Suprapubic skin (tissue), 4 donors: ENCODE measurements around the gene ST6GALNAC4. TPM values are rescaled to one million over a fixed set of nuclear protein-coding genes. Genes with fewer than 3 reads are reported as not detected.

ENCODE experiments used
- DNase-seq, 2 donors: peaks; one replicate each; pipeline ENCODE4 v3.0.0-alpha.2; 2019; ENCODE audit warnings: low spot score in 2 of 2
- H3K27ac ChIP-seq: fragments of 200-600 bp; sonication (generic); one replicate; pipeline ENCODE4 v1.5.1; 2019
- H3K27me3 ChIP-seq: fragments of 200-600 bp; sonication (generic); one replicate; pipeline ENCODE4 v1.5.1; 2019
- H3K36me3 ChIP-seq: fragments of 200-600 bp; sonication (generic); one replicate; pipeline ENCODE4 v1.5.1; 2019
- H3K4me1 ChIP-seq: fragments of 200-600 bp; sonication (generic); one replicate; pipeline ENCODE4 v1.5.1; 2019
- H3K4me3 ChIP-seq: fragments of 200-600 bp; sonication (generic); one replicate; pipeline ENCODE4 v1.5.1; 2019; ENCODE audit warnings: mild to moderate bottlenecking
- H3K9me3 ChIP-seq: fragments of 200-600 bp; sonication (generic); one replicate; pipeline ENCODE4 v1.5.1; 2019
- EP300 ChIP-seq: sonication (generic); formaldehyde crosslinking; IDR thresholded peaks from one replicate; pipeline ENCODE4 v1.6.1; 2017; ENCODE audit warnings: antibody characterized with exemption
- POLR2A ChIP-seq, 2 donors: fragments of 450-650 bp; IDR thresholded peaks; one replicate each; pipeline ENCODE4 v1.6.1; 2017; ENCODE audit warnings: antibody characterized with exemption in 2 of 2, mild to moderate bottlenecking in 2 of 2, moderate library complexity in 2 of 2
- POLR2AphosphoS5 ChIP-seq, 3 donors: sonication (generic); formaldehyde crosslinking; IDR thresholded peaks; one replicate each; pipeline ENCODE4 v1.6.1; 2017; ENCODE audit warnings: antibody characterized with exemption in 3 of 3
- WGBS: methylation state at CpG from one replicate; pipeline ENCODE4 v1.1.5; 2018; 5-methylcytosine and 5-hydroxymethylcytosine counted together
- total RNA-seq, 4 donors: library from RNA; depleted of rRNA; stranded (reverse); fragments of >200 nt; gene quantifications; one replicate each; pipeline ENCODE4 v1.1.0, GENCODE V29; 2016
- TF ChIP-seq, protein P1 (sequence below), 2 donors: fragments of 200-600 bp in 1 of 2; fragments of 450-650 bp in 1 of 2; sonication (generic) in 1 of 2; IDR thresholded peaks; one replicate each; pipeline ENCODE4 v1.5.1; 2016 to 2019; ENCODE audit warnings: antibody characterized with exemption in 2 of 2, mild to moderate bottlenecking in 1 of 2, moderate library complexity in 1 of 2

ST6GALNAC4 gene
- total RNA-seq, 4 donors from 2014 or later, result 14.6 to 25.2 (median 20.2) TPM

DNA sequence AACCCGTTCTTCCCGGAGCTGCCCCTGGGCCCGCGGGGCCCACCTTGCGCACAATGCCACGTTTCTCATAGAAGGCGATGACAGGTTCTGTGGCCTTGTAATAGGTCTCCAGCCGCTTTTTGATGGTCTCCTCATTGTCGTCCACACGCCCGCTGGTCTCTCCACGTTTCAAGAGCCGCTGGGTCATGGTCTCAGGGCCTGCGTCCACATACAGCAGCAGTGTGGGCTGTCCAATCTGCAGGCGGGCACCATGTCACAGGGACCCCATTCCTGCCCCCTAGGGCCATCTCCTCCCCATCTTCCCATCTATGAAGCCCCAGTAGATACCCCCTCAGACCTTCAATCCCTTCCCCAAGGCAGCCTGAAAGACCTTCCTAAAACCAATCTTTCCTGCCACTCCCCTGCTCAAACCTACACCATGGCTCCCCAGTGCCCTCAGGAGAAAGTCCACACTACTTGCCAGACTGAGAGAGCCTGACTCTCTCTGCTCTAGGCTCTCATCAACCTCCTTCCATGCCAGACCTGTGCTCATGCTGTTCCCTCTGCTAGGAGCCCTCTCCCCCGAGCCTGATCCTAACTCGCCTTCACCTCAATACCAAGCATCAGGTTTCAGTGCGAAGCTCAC, 48.5 kb downstream of the ST6GALNAC4 start:
- Histone ChIP-seq H3K4me1 (peaks cover 3% of the 10 kb centered on the region), H3K9me3 (no peaks in the 10 kb centered on the region), H3K27me3 (no peaks in the 10 kb centered on the region), H3K4me3 (no peak overlapping the region), H3K27ac (no peak overlapping the region), H3K36me3 (peaks cover 26% of the 10 kb centered on the region)
- no peak for DNase-seq
- TF ChIP-seq POLR2AphosphoS5 (IDR thresholded peaks at IDR 0.05) (no peak), POLR2A (IDR thresholded peaks at IDR 0.05) (no peak), EP300 (no peak)
- TF ChIP-seq, protein P1, sequence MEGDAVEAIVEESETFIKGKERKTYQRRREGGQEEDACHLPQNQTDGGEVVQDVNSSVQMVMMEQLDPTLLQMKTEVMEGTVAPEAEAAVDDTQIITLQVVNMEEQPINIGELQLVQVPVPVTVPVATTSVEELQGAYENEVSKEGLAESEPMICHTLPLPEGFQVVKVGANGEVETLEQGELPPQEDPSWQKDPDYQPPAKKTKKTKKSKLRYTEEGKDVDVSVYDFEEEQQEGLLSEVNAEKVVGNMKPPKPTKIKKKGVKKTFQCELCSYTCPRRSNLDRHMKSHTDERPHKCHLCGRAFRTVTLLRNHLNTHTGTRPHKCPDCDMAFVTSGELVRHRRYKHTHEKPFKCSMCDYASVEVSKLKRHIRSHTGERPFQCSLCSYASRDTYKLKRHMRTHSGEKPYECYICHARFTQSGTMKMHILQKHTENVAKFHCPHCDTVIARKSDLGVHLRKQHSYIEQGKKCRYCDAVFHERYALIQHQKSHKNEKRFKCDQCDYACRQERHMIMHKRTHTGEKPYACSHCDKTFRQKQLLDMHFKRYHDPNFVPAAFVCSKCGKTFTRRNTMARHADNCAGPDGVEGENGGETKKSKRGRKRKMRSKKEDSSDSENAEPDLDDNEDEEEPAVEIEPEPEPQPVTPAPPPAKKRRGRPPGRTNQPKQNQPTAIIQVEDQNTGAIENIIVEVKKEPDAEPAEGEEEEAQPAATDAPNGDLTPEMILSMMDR (IDR thresholded peaks at IDR 0.05), result no peak
- WGBS, result 94% methylated on average over 12 of the region's 18 CpGs

DNA sequence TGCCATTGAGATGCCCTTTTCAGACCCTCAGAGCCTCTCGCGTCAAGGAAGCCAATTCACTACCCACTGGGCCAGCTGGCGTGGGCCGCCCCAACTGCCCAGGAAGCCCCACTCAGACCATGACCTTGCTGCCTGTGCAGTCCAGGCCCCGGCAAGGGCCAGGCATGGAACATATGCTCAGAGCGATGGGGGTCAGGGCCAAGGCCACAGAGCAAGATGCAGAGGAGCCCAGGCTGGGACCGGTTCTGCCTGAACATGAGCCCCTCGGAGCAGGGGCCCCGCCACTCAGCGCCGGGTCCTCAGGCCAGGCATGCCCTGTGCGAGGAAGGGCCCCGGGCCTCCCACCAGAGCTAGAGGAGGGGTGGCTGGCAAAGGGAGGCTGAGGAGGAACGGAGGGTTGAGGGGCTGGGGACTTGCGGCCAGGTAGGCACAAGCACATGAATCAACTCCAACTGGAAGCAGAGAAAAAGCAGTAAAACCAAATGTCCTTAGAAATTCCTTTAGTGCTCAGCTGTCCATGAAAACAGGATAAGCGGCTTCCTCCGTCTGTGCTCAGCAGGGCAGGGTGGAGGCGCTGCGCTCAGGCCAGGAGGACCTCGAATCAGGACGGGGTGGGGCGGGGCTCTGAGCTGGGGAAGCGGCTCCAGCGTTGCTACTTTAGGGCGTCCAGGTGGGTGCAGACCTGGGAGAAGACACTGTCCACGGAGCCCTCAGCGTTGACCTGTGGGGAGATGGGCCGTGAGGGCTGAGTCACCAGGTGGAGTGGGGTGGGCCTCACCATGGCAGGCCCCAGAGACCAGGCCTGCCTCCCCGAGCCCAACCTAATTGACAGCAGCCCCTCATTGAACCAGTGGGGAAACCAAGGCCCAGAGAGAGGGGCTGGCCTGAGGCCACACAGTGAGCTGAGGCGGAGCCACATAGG, 49.2 kb downstream of the ST6GALNAC4 start:
- Histone ChIP-seq H3K27me3 (no peaks in the 10 kb centered on the region), H3K4me1 (no peaks in the 10 kb centered on the region), H3K27ac (no peak overlapping the region), H3K9me3 (no peaks in the 10 kb centered on the region), H3K4me3 (no peak overlapping the region), H3K36me3 (peaks cover 23% of the 10 kb centered on the region)
- DNase-seq, result peak in 1 of 2 donors; percentile 57
- WGBS, result 77% methylated on average over 23 of the region's 30 CpGs
- TF ChIP-seq, protein P1 (IDR thresholded peaks at IDR 0.05), result no peak
- TF ChIP-seq EP300, result no peak
- no peak for TF ChIP-seq POLR2A (IDR thresholded peaks at IDR 0.05)
- TF ChIP-seq POLR2AphosphoS5 (IDR thresholded peaks at IDR 0.05), result no peak

DNA sequence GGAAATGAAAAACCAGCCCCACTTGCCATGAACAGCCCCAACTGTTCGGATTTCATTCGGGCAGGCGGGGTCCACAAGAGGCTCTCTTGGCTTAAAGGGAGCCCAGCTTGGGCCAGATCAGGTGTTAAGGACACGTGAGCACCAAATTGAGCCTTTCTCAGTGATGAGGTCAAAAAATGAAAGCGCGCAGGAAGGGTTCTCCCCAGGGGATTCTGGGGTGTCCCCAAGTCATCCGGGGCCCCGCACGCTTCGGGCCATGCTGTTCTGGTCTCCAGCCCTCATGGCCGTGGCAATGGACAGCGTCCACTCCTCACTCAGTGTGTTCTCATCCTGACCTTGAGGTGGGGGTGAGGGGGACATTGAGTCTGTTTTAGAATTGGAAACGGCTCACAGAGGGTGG, 50.3 kb downstream of the ST6GALNAC4 start:
- DNase-seq, result no peak
- WGBS, result 93% methylated on average over 13 of the region's 13 CpGs
- TF ChIP-seq POLR2AphosphoS5 (IDR thresholded peaks at IDR 0.05) (no peak), POLR2A (IDR thresholded peaks at IDR 0.05) (no peak), EP300 (no peak)
- TF ChIP-seq, protein P1 (IDR thresholded peaks at IDR 0.05), result no peak
- Histone ChIP-seq H3K27me3 (no peaks in the 10 kb centered on the region), H3K27ac (no peak overlapping the region), H3K9me3 (no peaks in the 10 kb centered on the region), H3K4me1 (peaks cover 11% of the 10 kb centered on the region), H3K36me3 (peaks cover 22% of the 10 kb centered on the region), H3K4me3 (no peak overlapping the region)

DNA sequence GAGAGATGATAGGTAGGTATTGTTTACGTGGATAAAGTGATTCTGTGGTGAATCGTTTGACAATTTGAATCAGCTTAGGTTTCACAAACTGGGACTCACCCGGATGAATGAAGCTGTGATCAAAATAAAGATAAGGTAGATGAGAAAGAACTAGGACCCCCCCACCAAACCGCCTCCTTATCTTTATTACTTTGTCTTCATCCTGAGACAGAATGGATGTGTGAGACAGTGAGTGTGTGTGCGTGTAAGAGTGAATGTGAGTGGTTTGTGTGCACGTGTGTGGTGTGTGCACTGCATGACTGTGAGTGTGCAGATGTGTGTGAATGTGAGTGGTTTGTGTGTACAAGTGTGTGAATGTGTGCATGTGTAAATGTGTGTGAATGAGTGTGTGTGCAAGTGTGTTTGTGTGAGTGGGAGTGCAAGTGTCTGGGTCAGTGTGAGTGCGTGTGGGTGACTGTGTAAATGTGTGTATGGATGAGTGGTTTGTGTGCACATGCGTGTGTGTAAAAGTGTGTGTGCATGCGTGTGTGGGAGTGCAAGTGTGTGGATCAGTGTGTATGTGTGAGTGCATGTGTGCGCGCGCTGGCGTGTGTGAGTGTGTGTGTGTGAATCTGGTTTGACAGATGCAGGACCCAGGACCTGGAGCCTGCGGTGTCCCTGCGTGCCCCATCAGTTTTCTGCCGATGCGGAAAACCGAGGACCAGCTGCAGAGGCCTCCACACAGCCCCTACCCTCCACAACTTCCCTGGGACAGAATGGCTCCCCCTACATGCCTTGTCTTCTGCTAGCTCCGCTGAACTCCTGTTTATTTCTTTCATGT, 51.0 kb downstream of the ST6GALNAC4 start:
- no peak overlapping the region for H3K27ac ChIP-seq
- no peak for DNase-seq
- 73% methylated on average over 19 of the region's 19 CpGs for WGBS

More for the DNA sequence above, 51.0 kb downstream of the ST6GALNAC4 start:
- Histone ChIP-seq H3K27me3 (no peaks in the 10 kb centered on the region), H3K9me3 (no peaks in the 10 kb centered on the region), H3K36me3 (peaks cover 18% of the 10 kb centered on the region), H3K4me3 (no peak overlapping the region), H3K4me1 (peaks cover 16% of the 10 kb centered on the region)
- TF ChIP-seq EP300 (no peak), POLR2A (IDR thresholded peaks at IDR 0.05) (no peak), POLR2AphosphoS5 (IDR thresholded peaks at IDR 0.05) (no peak)
- TF ChIP-seq, protein P1 (IDR thresholded peaks at IDR 0.05), result no peak
